Measurements from ENCODE around the gene SLC25A53.

The SLC25A53 gene

DNA sequence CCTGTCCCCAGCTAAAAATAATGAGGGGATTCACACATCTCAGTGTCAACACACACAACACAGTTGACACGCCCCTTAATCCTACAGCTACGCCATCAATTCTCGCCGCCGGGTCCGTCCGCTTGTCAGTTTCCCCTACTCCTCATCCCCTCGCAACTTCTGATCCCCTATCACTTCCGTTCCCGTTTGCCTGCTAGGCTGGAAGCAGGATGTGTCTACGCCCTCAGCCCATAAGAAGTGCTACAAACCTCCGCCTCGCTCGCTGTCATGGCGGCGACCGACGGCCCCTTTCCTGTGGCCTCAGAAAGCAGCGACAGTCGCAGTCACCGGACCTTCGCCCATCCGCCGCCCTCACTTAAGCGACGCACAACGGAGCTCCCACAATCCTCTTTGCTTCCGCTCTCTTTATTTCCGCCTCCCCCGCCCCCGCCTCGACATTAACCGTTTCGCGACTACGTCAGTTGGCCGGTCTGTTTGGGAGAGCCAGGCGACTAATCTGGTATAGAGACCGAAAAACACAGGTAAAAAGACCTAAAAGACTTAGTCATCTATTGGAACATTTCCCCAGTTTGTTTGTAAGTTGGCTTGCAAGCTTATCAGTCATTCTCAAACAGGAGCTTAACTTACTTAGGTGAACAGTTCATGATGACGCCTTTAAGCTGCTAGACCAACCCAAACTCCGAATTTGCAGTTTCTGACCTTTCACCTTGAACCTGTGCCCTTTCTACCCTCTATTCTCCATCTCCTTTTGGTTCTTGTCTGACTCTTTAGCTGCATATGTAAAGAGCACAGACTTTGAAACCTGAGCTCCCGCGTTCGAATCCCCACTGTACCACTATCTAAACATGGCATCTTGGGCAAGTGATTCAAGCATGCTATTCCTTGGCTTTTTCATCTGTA, at the start of gene SLC25A53 (continued):
- TF ChIP-seq KLF8 (tag by site-specific recombination; IDR thresholded peaks at IDR 0.05) (peak; percentile 98), WT1 (tag by site-specific recombination; IDR thresholded peaks at IDR 0.05) (peak; percentile 55), YY2 (tag by site-specific recombination; IDR thresholded peaks at IDR 0.05) (peak; percentile 98), HOXA7 (CRISPR knock-in tag; IDR thresholded peaks at IDR 0.05; ENCODE audit: borderline replicate concordance) (no peak), ZNF23 (tag by site-specific recombination; IDR thresholded peaks at IDR 0.05; ENCODE audit: borderline replicate concordance) (no peak), ZBTB17 (tag by site-specific recombination; IDR thresholded peaks at IDR 0.05) (peak; percentile 94), ZNF623 (tag by site-specific recombination; IDR thresholded peaks at IDR 0.05) (peak; percentile 50; the same call in 1 of the 2 replicates), FEZF1 (tag by site-specific recombination; IDR thresholded peaks at IDR 0.05) (peak; percentile 52; the same call in 1 of the 2 replicates), SP2 (tag by site-specific recombination; IDR thresholded peaks at IDR 0.05) (peak; percentile 88), ZNF785 (tag by site-specific recombination; IDR thresholded peaks at IDR 0.05) (0 out of 2 replicates have a peak, but pooled peaks have one; percentile 80), ZNF121 (tag by site-specific recombination; IDR thresholded peaks at IDR 0.05) (peak; percentile 74; the same call in 1 of the 2 replicates), ZFP69B (tag by site-specific recombination; IDR thresholded peaks at IDR 0.05) (peak; percentile 84), ZNF610 (tag by site-specific recombination; IDR thresholded peaks at IDR 0.05; ENCODE audit: borderline replicate concordance) (peak; percentile 59; the same call in 1 of the 2 replicates), ZNF677 (tag by site-specific recombination; IDR thresholded peaks at IDR 0.05) (no peak), SCRT2 (tag by site-specific recombination; IDR thresholded peaks at IDR 0.05) (0 out of 2 replicates have a peak, but pooled peaks have one; percentile 45), SP7 (tag by site-specific recombination; IDR thresholded peaks at IDR 0.05) (peak; percentile 96), ZSCAN30 (tag by site-specific recombination; IDR thresholded peaks at IDR 0.05) (0 out of 2 replicates have a peak, but pooled peaks have one; percentile 17), ZNF341 (tag by site-specific recombination; IDR thresholded peaks at IDR 0.05; ENCODE audit: low read depth) (0 out of 2 replicates have a peak, but pooled peaks have one; percentile 23), ZNF48 (tag by site-specific recombination; IDR thresholded peaks at IDR 0.05) (no peak), ZBTB20 (tag by site-specific recombination; IDR thresholded peaks at IDR 0.05) (peak; percentile 78; the same call in 1 of the 2 replicates), GLI4 (tag by site-specific recombination; IDR thresholded peaks at IDR 0.05) (peak; percentile 98), ZNF223 (tag by site-specific recombination; IDR thresholded peaks at IDR 0.05) (no peak), ZNF624 (tag by site-specific recombination; IDR thresholded peaks at IDR 0.05) (peak; percentile 36; the same call in 1 of the 2 replicates), OVOL3 (tag by site-specific recombination; IDR thresholded peaks at IDR 0.05) (peak; percentile 88)
- TF ChIP-seq, protein P1, sequence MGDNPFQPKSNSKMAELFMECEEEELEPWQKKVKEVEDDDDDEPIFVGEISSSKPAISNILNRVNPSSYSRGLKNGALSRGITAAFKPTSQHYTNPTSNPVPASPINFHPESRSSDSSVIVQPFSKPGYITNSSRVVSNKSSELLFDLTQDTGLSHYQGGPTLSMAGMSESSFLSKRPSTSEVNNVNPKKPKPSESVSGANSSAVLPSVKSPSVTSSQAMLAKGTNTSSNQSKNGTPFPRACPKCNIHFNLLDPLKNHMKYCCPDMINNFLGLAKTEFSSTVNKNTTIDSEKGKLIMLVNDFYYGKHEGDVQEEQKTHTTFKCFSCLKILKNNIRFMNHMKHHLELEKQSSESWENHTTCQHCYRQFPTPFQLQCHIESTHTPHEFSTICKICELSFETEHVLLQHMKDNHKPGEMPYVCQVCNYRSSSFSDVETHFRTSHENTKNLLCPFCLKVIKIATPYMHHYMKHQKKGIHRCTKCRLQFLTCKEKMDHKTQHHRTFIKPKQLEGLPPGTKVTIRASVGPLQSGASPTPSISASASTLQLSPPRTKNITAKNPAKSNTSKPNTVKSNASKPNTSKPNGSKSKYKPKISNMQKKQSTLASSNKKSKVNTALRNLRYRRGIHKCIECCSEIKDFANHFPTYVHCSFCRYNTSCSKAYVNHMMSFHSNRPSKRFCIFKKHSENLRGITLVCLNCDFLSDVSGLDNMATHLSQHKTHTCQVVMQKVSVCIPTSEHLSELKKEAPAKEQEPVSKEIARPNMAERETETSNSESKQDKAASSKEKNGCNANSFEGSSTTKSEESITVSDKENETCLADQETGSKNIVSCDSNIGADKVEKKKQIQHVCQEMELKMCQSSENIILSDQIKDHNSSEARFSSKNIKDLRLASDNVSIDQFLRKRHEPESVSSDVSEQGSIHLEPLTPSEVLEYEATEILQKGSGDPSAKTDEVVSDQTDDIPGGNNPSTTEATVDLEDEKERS (tag by site-specific recombination; IDR thresholded peaks at IDR 0.05), result peak; percentile 96; the same call in 1 of the 2 replicates
- TF ChIP-seq, protein P2, sequence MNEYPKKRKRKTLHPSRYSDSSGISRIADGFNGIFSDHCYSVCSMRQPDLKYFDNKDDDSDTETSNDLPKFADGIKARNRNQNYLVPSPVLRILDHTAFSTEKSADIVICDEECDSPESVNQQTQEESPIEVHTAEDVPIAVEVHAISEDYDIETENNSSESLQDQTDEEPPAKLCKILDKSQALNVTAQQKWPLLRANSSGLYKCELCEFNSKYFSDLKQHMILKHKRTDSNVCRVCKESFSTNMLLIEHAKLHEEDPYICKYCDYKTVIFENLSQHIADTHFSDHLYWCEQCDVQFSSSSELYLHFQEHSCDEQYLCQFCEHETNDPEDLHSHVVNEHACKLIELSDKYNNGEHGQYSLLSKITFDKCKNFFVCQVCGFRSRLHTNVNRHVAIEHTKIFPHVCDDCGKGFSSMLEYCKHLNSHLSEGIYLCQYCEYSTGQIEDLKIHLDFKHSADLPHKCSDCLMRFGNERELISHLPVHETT (tag by site-specific recombination; IDR thresholded peaks at IDR 0.05), result peak; percentile 99
- TF ChIP-seq, protein P3, sequence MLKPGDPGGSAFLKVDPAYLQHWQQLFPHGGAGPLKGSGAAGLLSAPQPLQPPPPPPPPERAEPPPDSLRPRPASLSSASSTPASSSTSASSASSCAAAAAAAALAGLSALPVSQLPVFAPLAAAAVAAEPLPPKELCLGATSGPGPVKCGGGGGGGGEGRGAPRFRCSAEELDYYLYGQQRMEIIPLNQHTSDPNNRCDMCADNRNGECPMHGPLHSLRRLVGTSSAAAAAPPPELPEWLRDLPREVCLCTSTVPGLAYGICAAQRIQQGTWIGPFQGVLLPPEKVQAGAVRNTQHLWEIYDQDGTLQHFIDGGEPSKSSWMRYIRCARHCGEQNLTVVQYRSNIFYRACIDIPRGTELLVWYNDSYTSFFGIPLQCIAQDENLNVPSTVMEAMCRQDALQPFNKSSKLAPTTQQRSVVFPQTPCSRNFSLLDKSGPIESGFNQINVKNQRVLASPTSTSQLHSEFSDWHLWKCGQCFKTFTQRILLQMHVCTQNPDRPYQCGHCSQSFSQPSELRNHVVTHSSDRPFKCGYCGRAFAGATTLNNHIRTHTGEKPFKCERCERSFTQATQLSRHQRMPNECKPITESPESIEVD (tag by site-specific recombination; IDR thresholded peaks at IDR 0.05), result no peak; the same call in 1 of the 2 replicates
- TF ChIP-seq, protein P4, sequence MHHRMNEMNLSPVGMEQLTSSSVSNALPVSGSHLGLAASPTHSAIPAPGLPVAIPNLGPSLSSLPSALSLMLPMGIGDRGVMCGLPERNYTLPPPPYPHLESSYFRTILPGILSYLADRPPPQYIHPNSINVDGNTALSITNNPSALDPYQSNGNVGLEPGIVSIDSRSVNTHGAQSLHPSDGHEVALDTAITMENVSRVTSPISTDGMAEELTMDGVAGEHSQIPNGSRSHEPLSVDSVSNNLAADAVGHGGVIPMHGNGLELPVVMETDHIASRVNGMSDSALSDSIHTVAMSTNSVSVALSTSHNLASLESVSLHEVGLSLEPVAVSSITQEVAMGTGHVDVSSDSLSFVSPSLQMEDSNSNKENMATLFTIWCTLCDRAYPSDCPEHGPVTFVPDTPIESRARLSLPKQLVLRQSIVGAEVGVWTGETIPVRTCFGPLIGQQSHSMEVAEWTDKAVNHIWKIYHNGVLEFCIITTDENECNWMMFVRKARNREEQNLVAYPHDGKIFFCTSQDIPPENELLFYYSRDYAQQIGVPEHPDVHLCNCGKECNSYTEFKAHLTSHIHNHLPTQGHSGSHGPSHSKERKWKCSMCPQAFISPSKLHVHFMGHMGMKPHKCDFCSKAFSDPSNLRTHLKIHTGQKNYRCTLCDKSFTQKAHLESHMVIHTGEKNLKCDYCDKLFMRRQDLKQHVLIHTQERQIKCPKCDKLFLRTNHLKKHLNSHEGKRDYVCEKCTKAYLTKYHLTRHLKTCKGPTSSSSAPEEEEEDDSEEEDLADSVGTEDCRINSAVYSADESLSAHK (tag by site-specific recombination; IDR thresholded peaks at IDR 0.05), result peak; percentile 85
- TF ChIP-seq, protein P5, sequence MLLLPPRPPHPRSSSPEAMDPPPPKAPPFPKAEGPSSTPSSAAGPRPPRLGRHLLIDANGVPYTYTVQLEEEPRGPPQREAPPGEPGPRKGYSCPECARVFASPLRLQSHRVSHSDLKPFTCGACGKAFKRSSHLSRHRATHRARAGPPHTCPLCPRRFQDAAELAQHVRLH (tag by site-specific recombination; IDR thresholded peaks at IDR 0.05), result peak; percentile 95
- TF ChIP-seq, protein P6, sequence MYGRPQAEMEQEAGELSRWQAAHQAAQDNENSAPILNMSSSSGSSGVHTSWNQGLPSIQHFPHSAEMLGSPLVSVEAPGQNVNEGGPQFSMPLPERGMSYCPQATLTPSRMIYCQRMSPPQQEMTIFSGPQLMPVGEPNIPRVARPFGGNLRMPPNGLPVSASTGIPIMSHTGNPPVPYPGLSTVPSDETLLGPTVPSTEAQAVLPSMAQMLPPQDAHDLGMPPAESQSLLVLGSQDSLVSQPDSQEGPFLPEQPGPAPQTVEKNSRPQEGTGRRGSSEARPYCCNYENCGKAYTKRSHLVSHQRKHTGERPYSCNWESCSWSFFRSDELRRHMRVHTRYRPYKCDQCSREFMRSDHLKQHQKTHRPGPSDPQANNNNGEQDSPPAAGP (tag by site-specific recombination; IDR thresholded peaks at IDR 0.05), result peak; percentile 99

Data from HEK293 (cell line).